Measurements from ENCODE around the gene KIF3B. TPM values are rescaled to one million over a fixed set of nuclear protein-coding genes. Genes with fewer than 3 reads are reported as not detected.

KIF3B gene
- total and polyA plus RNA-seq, 2 of the 13 experiments (the other 11 are each of a cell fraction or from before 2014, with no cell fraction given) = 23.6 to 28.8 TPM

DNA sequence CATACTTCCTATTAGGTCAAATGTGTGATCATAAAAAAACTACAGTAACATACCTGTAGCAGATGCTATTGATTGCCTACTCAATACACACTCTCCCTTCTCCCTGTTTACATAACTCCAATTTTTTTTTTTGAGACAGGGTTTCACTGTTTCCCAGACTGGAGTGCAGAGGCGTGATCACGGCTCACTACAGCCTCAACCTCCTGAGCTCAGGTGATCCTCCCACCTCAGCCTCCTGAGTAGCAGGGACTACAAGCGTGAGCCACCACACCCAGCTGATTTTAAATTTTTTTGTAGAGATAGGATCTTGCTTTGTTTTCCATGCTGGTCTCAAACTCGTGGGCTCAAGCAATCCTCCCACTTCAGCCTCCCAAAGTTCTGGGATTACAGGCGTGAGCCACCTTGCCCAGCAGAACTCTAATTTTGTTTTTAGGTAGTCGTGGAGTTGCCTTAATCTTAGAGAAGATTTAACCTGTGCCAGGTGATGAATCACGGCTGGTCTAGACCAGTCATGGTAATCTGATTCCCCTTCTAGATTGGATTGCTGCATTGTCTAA lies 14.0 kb upstream of the KIF3B start (continued):
- TF ChIP-seq, protein P1, sequence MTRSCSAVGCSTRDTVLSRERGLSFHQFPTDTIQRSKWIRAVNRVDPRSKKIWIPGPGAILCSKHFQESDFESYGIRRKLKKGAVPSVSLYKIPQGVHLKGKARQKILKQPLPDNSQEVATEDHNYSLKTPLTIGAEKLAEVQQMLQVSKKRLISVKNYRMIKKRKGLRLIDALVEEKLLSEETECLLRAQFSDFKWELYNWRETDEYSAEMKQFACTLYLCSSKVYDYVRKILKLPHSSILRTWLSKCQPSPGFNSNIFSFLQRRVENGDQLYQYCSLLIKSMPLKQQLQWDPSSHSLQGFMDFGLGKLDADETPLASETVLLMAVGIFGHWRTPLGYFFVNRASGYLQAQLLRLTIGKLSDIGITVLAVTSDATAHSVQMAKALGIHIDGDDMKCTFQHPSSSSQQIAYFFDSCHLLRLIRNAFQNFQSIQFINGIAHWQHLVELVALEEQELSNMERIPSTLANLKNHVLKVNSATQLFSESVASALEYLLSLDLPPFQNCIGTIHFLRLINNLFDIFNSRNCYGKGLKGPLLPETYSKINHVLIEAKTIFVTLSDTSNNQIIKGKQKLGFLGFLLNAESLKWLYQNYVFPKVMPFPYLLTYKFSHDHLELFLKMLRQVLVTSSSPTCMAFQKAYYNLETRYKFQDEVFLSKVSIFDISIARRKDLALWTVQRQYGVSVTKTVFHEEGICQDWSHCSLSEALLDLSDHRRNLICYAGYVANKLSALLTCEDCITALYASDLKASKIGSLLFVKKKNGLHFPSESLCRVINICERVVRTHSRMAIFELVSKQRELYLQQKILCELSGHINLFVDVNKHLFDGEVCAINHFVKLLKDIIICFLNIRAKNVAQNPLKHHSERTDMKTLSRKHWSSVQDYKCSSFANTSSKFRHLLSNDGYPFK (CRISPR knock-in tag; IDR thresholded peaks at IDR 0.05; ENCODE audit: borderline replicate concordance) = no peak
- TF ChIP-seq ZNF724P (CRISPR knock-in tag; IDR thresholded peaks at IDR 0.05; ENCODE audit: borderline replicate concordance) = no peak
- peak; percentile 46; the same call in 1 of the 2 replicates for TF ChIP-seq ZNF629 (CRISPR knock-in tag; conservative IDR thresholded peaks at IDR 0.05)
- TF ChIP-seq HNF4A (CRISPR knock-in tag; IDR thresholded peaks at IDR 0.05) = 0 out of 2 replicates have a peak, but pooled peaks have one; percentile 11
- TF ChIP-seq, protein P2, sequence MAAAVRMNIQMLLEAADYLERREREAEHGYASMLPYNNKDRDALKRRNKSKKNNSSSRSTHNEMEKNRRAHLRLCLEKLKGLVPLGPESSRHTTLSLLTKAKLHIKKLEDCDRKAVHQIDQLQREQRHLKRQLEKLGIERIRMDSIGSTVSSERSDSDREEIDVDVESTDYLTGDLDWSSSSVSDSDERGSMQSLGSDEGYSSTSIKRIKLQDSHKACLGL (CRISPR knock-in tag; IDR thresholded peaks at IDR 0.05) = no peak
- TF ChIP-seq NCOA2 (CRISPR knock-in tag; IDR thresholded peaks at IDR 0.05) = peak; percentile 34; the same call in 1 of the 2 replicates
- no peak for TF ChIP-seq NFE2L2 (IDR thresholded peaks at IDR 0.05; ENCODE audit: low read length)
- no peak for TF ChIP-seq SIN3A (IDR thresholded peaks at IDR 0.05; ENCODE audit: borderline replicate concordance, low read depth, low read length)
- TF ChIP-seq ZNF558 (CRISPR knock-in tag; IDR thresholded peaks at IDR 0.05; ENCODE audit: borderline replicate concordance) = no peak
- no peak; the same call in 1 of the 2 replicates for TF ChIP-seq RXRA (CRISPR knock-in tag; IDR thresholded peaks at IDR 0.05)
- TF ChIP-seq SNAPC2 (CRISPR knock-in tag; IDR thresholded peaks at IDR 0.05) = no peak
- TF ChIP-seq, protein P3, sequence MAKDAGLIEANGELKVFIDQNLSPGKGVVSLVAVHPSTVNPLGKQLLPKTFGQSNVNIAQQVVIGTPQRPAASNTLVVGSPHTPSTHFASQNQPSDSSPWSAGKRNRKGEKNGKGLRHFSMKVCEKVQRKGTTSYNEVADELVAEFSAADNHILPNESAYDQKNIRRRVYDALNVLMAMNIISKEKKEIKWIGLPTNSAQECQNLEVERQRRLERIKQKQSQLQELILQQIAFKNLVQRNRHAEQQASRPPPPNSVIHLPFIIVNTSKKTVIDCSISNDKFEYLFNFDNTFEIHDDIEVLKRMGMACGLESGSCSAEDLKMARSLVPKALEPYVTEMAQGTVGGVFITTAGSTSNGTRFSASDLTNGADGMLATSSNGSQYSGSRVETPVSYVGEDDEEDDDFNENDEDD (CRISPR knock-in tag; IDR thresholded peaks at IDR 0.05; ENCODE audit: borderline replicate concordance) = no peak
- no peak for TF ChIP-seq ZNF451 (CRISPR knock-in tag; IDR thresholded peaks at IDR 0.05)
- TF ChIP-seq SRSF1 (optimal IDR thresholded peaks at IDR 0.05; ENCODE audit: low read depth, low read length) = no peak
- TF ChIP-seq, protein P4, sequence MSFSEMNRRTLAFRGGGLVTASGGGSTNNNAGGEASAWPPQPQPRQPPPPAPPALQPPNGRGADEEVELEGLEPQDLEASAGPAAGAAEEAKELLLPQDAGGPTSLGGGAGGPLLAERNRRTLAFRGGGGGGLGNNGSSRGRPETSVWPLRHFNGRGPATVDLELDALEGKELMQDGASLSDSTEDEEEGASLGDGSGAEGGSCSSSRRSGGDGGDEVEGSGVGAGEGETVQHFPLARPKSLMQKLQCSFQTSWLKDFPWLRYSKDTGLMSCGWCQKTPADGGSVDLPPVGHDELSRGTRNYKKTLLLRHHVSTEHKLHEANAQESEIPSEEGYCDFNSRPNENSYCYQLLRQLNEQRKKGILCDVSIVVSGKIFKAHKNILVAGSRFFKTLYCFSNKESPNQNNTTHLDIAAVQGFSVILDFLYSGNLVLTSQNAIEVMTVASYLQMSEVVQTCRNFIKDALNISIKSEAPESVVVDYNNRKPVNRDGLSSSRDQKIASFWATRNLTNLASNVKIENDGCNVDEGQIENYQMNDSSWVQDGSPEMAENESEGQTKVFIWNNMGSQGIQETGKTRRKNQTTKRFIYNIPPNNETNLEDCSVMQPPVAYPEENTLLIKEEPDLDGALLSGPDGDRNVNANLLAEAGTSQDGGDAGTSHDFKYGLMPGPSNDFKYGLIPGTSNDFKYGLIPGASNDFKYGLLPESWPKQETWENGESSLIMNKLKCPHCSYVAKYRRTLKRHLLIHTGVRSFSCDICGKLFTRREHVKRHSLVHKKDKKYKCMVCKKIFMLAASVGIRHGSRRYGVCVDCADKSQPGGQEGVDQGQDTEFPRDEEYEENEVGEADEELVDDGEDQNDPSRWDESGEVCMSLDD (CRISPR knock-in tag; IDR thresholded peaks at IDR 0.05; ENCODE audit: borderline replicate concordance) = 0 out of 2 replicates have a peak, but pooled peaks have one; percentile 31
- peak; percentile 61 for TF ChIP-seq SKI (IDR thresholded peaks at IDR 0.05; ENCODE audit: partially characterized antibody)
- no peak for TF ChIP-seq ZNF780A (CRISPR knock-in tag; IDR thresholded peaks at IDR 0.05)
- no peak for TF ChIP-seq TBL1XR1 (IDR thresholded peaks at IDR 0.05; ENCODE audit: borderline replicate concordance, low read length, partially characterized antibody)
- 0 out of 2 replicates have a peak, but pooled peaks have one; percentile 17 for TF ChIP-seq KDM6A (CRISPR knock-in tag; IDR thresholded peaks at IDR 0.05; ENCODE audit: low read depth)
- no peak for TF ChIP-seq ZC3H4 (CRISPR knock-in tag; IDR thresholded peaks at IDR 0.05; ENCODE audit: borderline replicate concordance)
- TF ChIP-seq SOX6 (IDR thresholded peaks at IDR 0.05) = no peak
- peak; percentile 68; the same call in 1 of the 2 replicates for TF ChIP-seq SOX6 (CRISPR knock-in tag; IDR thresholded peaks at IDR 0.05)
- TF ChIP-seq, protein P5, sequence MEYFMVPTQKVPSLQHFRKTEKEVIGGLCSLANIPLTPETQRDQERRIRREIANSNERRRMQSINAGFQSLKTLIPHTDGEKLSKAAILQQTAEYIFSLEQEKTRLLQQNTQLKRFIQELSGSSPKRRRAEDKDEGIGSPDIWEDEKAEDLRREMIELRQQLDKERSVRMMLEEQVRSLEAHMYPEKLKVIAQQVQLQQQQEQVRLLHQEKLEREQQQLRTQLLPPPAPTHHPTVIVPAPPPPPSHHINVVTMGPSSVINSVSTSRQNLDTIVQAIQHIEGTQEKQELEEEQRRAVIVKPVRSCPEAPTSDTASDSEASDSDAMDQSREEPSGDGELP (IDR thresholded peaks at IDR 0.05; ENCODE audit: borderline replicate concordance, low read depth) = no peak
- no peak for TF ChIP-seq PHF5A (CRISPR knock-in tag; IDR thresholded peaks at IDR 0.05; ENCODE audit: low read depth, unreplicated experiment)
